CD14-positive monocyte (primary cell): Measurements from ENCODE around the gene VILL. TPM values are rescaled to one million over a fixed set of nuclear protein-coding genes. Genes with fewer than 3 reads are reported as not detected.

Experiments used
- DNase-seq, 3 donors: peaks; one replicate each; pipeline ENCODE4 v3.0.0-alpha.2; 2011 to 2022
- H2AFZ ChIP-seq: 2 replicates; pipeline ENCODE4 v1.6.0; 2012; ENCODE audit warnings: mild to moderate bottlenecking, low read depth, low read length, inconsistent platforms; ENCODE audit not compliant: insufficient read depth, poor library complexity, severe bottlenecking
- H3K27ac ChIP-seq, 2 donors: 1 replicate in 1 of 2; 2 replicates in 1 of 2; pipeline ENCODE4 v1.5.1; 2012 to 2013; ENCODE audit warnings: low read length in 2 of 2, control low read depth in 1 of 2, inconsistent platforms in 1 of 2, low read depth in 1 of 2, mild to moderate bottlenecking in 1 of 2
- H3K27me3 ChIP-seq, 2 donors: one replicate each; pipeline versions ENCODE4 v1.6.0 to v1.6.1; 2011 to 2013; ENCODE audit warnings: low read length in 2 of 2; ENCODE audit not compliant: control insufficient read depth in 2 of 2, insufficient read depth in 2 of 2
- H3K36me3 ChIP-seq, 2 donors: replicated peaks in 1 of 2; 1 replicate in 1 of 2; 2 replicates in 1 of 2; pipeline versions ENCODE4 v1.5.1 to v1.6.1; 2012 to 2013; ENCODE audit warnings: low read length in 2 of 2, control low read depth in 1 of 2, inconsistent platforms in 1 of 2, mild to moderate bottlenecking in 1 of 2; ENCODE audit not compliant: insufficient read depth in 2 of 2, control insufficient read depth in 1 of 2
- H3K4me1 ChIP-seq, 2 donors: 1 replicate in 1 of 2; 2 replicates in 1 of 2; pipeline versions ENCODE4 v1.5.1 to v1.6.1; 2012 to 2013; ENCODE audit warnings: low read length in 2 of 2, control low read depth in 1 of 2, inconsistent platforms in 1 of 2, mild to moderate bottlenecking in 1 of 2, moderate library complexity in 1 of 2; ENCODE audit not compliant: insufficient read depth in 2 of 2, control insufficient read depth in 1 of 2
- H3K4me2 ChIP-seq: replicated peaks from 2 replicates; pipeline ENCODE3; 2012; ENCODE audit warnings: low read length, moderate library complexity, mild to moderate bottlenecking; ENCODE audit not compliant: poor library complexity, severe bottlenecking; ENCODE audit errors: extremely low read depth
- H3K4me3 ChIP-seq, 3 experiments: fragments of 200-600 bp in 1 of 3; sonication (generic) in 1 of 3; replicated peaks in 1 of 3; 1 replicate in 2 of 3; 2 replicates in 1 of 3; pipeline ENCODE4 v1.5.1; 2011 to 2013; ENCODE audit warnings: low read length in 3 of 3, mild to moderate bottlenecking in 3 of 3, control low read depth in 2 of 3, low read depth in 2 of 3, inconsistent platforms in 1 of 3, moderate library complexity in 1 of 3
- H3K79me2 ChIP-seq: 2 replicates; pipeline ENCODE4 v1.6.0; 2012; ENCODE audit warnings: mild to moderate bottlenecking, control low read depth, inconsistent platforms, low read length, moderate library complexity; ENCODE audit not compliant: insufficient read depth
- H3K9ac ChIP-seq: 2 replicates; pipeline ENCODE4 v1.6.0; 2017; ENCODE audit warnings: low read length, mild to moderate bottlenecking; ENCODE audit not compliant: insufficient read depth, poor library complexity, severe bottlenecking
- H3K9me3 ChIP-seq, 2 donors: replicated peaks in 1 of 2; 1 replicate in 1 of 2; 2 replicates in 1 of 2; pipeline versions ENCODE4 v1.5.1 to v1.6.1; 2012 to 2013; ENCODE audit warnings: low read length in 2 of 2, control low read depth in 1 of 2; ENCODE audit not compliant: control insufficient read depth in 1 of 2, insufficient read depth in 1 of 2
- H4K20me1 ChIP-seq: 2 replicates; pipeline ENCODE4 v1.6.0; 2012; ENCODE audit warnings: mild to moderate bottlenecking, low read length, control low read depth, moderate library complexity; ENCODE audit not compliant: insufficient read depth
- H3K27ac Mint-ChIP-seq, 7 donors: one replicate each; pipeline ENCODE4 v1.8.0; 2020; ENCODE audit warnings: mild to moderate bottlenecking in 7 of 7, mixed read lengths in 7 of 7, moderate library complexity in 6 of 7, inconsistent platforms in 2 of 7
- H3K27me3 Mint-ChIP-seq, 3 donors: one replicate each; pipeline ENCODE4 v1.8.0; 2021 to 2022; ENCODE audit warnings: low read depth in 3 of 3, mild to moderate bottlenecking in 3 of 3, mixed read lengths in 3 of 3, moderate library complexity in 3 of 3, inconsistent platforms in 1 of 3
- H3K36me3 Mint-ChIP-seq, 2 donors: one replicate each; pipeline ENCODE4 v1.8.0; 2020; ENCODE audit warnings: mixed read lengths in 2 of 2, inconsistent platforms in 1 of 2, mild to moderate bottlenecking in 1 of 2
- H3K4me1 Mint-ChIP-seq: one replicate; pipeline ENCODE4 v1.8.0; 2020; ENCODE audit warnings: mild to moderate bottlenecking, mixed read lengths
- H3K4me3 Mint-ChIP-seq, 2 donors: one replicate each; pipeline ENCODE4 v1.8.0; 2020; ENCODE audit warnings: mild to moderate bottlenecking in 2 of 2, mixed read lengths in 2 of 2, moderate library complexity in 1 of 2
- H3K9me3 Mint-ChIP-seq, 7 donors: one replicate each; pipeline ENCODE4 v1.8.0; 2020 to 2022; ENCODE audit warnings: mixed read lengths in 7 of 7, mild to moderate bottlenecking in 6 of 7, moderate library complexity in 6 of 7, inconsistent platforms in 2 of 7
- CTCF ChIP-seq: fragments of 200-600 bp; IDR thresholded peaks from one replicate; pipeline ENCODE4 v1.8.0; 2022; ENCODE audit warnings: antibody characterized with exemption, mild to moderate bottlenecking
- WGBS: methylation state at CpG from one replicate; pipeline ENCODE4 v1.1.5; 2013; ENCODE audit warnings: missing lambda C conversion rate; ENCODE audit not compliant: insufficient coverage; 5-methylcytosine and 5-hydroxymethylcytosine counted together
- intact Hi-C, 2 donors: fragments of 100-400 bp; cut with micrococcal nuclease; formaldehyde crosslinking; loops; one replicate each; pipeline versions ENCODE4 v1.15.0 to v1.15.1; 2023
- polyA plus RNA-seq, 3 donors: library from polyadenylated mRNA; depleted of rRNA in 1 of 3; unstranded in 2 of 3; stranded (reverse) in 1 of 3; fragments of 300-500 nt in 2 of 3; fragments of >200 nt in 1 of 3; fragmentation: Illumina TruSeq in 2 of 3; gene quantifications; 1 replicate in 2 of 3; 2 replicates in 1 of 3; pipeline ENCODE4 v1.2.3, GENCODE V29; 2012 to 2021

The VILL gene
- polyA plus RNA-seq, 3 donors = 4.4 to 29.1 (median 7.4) TPM

GRCh38 chr3:38006445-38006995 is 15.9 kb downstream of the VILL start:
- H3K27me3 ChIP-seq = no peaks in the 10 kb centered on the region
- peaks cover 7 to 22% of the 10 kb centered on the region in 2 donors for H3K4me1 ChIP-seq
- peaks cover 51 to 73% of the 10 kb centered on the region in 2 donors for H3K36me3 Mint-ChIP-seq
- peak overlapping the region in 1 of 7 donors; percentile 63 for H3K27ac Mint-ChIP-seq
- H3K27me3 Mint-ChIP-seq = peaks cover 0 to 4% (median 2%) of the 10 kb centered on the region in 3 donors
- no peak overlapping the region for H2AFZ ChIP-seq
- 95% methylated on average over 13 of the region's 16 CpGs for WGBS
- no peak overlapping the region for H3K27ac ChIP-seq
- H3K79me2 ChIP-seq = no peaks in the 10 kb centered on the region
- H3K9me3 Mint-ChIP-seq = no peaks in the 10 kb centered on the region
- no peaks in the 10 kb centered on the region for H4K20me1 ChIP-seq
- TF ChIP-seq CTCF = no peak
- intact Hi-C loops = no loop called here
- H3K9me3 ChIP-seq = no peaks in the 10 kb centered on the region
- H3K36me3 ChIP-seq = peaks cover 58 to 73% of the 10 kb centered on the region in 2 donors
- no peak overlapping the region for H3K4me3 Mint-ChIP-seq
- H3K4me1 Mint-ChIP-seq = peaks cover 25% of the 10 kb centered on the region
- no peak for DNase-seq
- H3K4me3 ChIP-seq = no peak overlapping the region
- no peak overlapping the region for H3K9ac ChIP-seq
- no peak overlapping the region for H3K4me2 ChIP-seq

DNA sequence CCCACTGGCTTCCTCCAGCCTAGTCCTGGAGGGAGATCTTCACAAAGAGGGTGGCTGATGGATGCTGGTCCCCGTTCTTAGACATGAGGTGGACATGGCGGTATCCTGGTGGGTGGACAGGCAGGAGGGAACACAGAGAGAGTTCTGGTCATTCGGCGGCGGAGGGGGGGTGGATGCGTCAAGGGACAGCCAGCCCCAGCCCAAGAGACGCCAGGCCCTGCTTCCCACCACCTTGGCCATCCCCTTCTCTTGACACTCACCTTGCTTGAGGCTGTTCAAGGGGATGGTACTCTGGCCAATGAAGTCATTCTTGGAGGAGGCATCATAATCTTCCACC is 17.1 kb downstream of the VILL start:
- no peak overlapping the region for H3K27ac ChIP-seq
- no peak overlapping the region for H3K4me3 ChIP-seq
- WGBS = 93% methylated on average over 3 of the region's 7 CpGs
- no peak for DNase-seq
- no peaks in the 10 kb centered on the region for H3K9me3 ChIP-seq
- no peak overlapping the region for H3K27ac Mint-ChIP-seq
- no peak overlapping the region for H3K4me3 Mint-ChIP-seq
- H2AFZ ChIP-seq = no peak overlapping the region
- peaks cover 0 to 2% (median 2%) of the 10 kb centered on the region in 3 donors for H3K27me3 Mint-ChIP-seq
- peaks cover 7 to 22% of the 10 kb centered on the region in 2 donors for H3K4me1 ChIP-seq
- intact Hi-C loops = no loop called here
- H3K9ac ChIP-seq = no peak overlapping the region
- TF ChIP-seq CTCF = no peak
- no peaks in the 10 kb centered on the region for H4K20me1 ChIP-seq
- H3K4me1 Mint-ChIP-seq = peaks cover 25% of the 10 kb centered on the region
- peaks cover 43 to 61% of the 10 kb centered on the region in 2 donors for H3K36me3 Mint-ChIP-seq
- H3K79me2 ChIP-seq = no peaks in the 10 kb centered on the region
- no peaks in the 10 kb centered on the region for H3K9me3 Mint-ChIP-seq
- no peaks in the 10 kb centered on the region for H3K27me3 ChIP-seq
- peaks cover 48 to 61% of the 10 kb centered on the region in 2 donors for H3K36me3 ChIP-seq
- no peak overlapping the region for H3K4me2 ChIP-seq
